IMR-90 (cell line): ENCODE results near the gene DAPK1.

Source experiments
- BHLHE40 ChIP-seq: fragments of 150-350 bp; IDR thresholded peaks from 2 replicates; pipeline ENCODE4 v1.6.1; 2016; ENCODE audit warnings: mild to moderate bottlenecking, low read depth, low read length
- CEBPB ChIP-seq: IDR thresholded peaks from 2 replicates; pipeline ENCODE4 v1.6.1; 2012; ENCODE audit warnings: low read depth, low read length, improper control_type of control experiment
- CHD1 ChIP-seq: IDR thresholded peaks from 2 replicates; pipeline ENCODE4 v1.6.1; 2012; ENCODE audit warnings: low read depth, low read length, improper control_type of control experiment
- MAFK ChIP-seq: IDR thresholded peaks from 2 replicates; pipeline ENCODE4 v1.6.1; 2012; ENCODE audit warnings: low read depth, low read length, improper control_type of control experiment
- MXI1 ChIP-seq: IDR thresholded peaks from 2 replicates; pipeline ENCODE4 v1.6.1; 2012; ENCODE audit warnings: low read depth, mild to moderate bottlenecking, low read length, moderate library complexity, borderline replicate concordance
- NFE2L2 ChIP-seq: fragments of 150-350 bp; IDR thresholded peaks from 2 replicates; pipeline ENCODE4 v1.6.1; 2016; ENCODE audit warnings: low read depth, mild to moderate bottlenecking, low read length
- POLR2A ChIP-seq: IDR thresholded peaks from 2 replicates; pipeline ENCODE4 v1.6.1; 2012; ENCODE audit warnings: mild to moderate bottlenecking, low read depth, low read length
- RAD21 ChIP-seq: IDR thresholded peaks from 2 replicates; pipeline ENCODE4 v1.6.1; 2012; ENCODE audit warnings: low read length, improper control_type of control experiment
- RFX5 ChIP-seq: IDR thresholded peaks from 2 replicates; pipeline ENCODE4 v1.8.0; 2012; ENCODE audit warnings: low read depth, mild to moderate bottlenecking, low read length, moderate library complexity
- SMC3 ChIP-seq: fragments of 150-350 bp; IDR thresholded peaks from 2 replicates; pipeline ENCODE4 v1.6.1; 2016; ENCODE audit warnings: low read depth, mild to moderate bottlenecking, antibody characterized with exemption, low read length, moderate library complexity
- TF ChIP-seq, protein P1 (sequence below): fragments of 150-350 bp; IDR thresholded peaks from 2 replicates; pipeline ENCODE4 v1.6.1; 2017; ENCODE audit warnings: mild to moderate bottlenecking, antibody characterized with exemption, low read length, low read depth
- TF ChIP-seq, protein P2 (sequence below): conservative IDR thresholded peaks from 2 replicates; pipeline ENCODE4 v1.5.1; 2012; ENCODE audit warnings: mild to moderate bottlenecking, low read depth, low read length, improper control_type of control experiment
- TF ChIP-seq, protein P3 (sequence below): fragments of 150-350 bp; IDR thresholded peaks from 2 replicates; pipeline ENCODE4 v1.6.1; 2016; ENCODE audit warnings: low read depth, mild to moderate bottlenecking, low read length, moderate library complexity, borderline replicate concordance

DNA sequence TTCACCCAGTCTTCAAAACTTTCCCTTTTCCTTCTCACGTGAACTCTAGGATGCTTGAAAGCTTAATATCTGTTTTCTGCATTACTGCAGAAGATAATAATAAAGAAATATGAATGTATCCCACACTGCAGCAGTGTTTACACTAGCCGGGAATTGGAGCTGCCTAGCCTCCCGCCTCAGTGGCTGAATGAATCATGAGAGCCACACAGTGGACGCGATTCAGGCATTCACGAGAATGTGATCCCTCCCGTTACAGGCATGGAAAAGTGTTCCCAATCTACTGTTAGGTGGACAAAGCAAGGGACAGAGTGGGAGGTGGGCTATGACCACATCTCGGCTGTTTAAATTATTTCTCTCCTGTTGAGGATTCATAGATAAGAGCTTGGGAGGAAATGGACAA is 158.8 kb downstream of the DAPK1 start:
- no peak for TF ChIP-seq POLR2A
- TF ChIP-seq, protein P1, sequence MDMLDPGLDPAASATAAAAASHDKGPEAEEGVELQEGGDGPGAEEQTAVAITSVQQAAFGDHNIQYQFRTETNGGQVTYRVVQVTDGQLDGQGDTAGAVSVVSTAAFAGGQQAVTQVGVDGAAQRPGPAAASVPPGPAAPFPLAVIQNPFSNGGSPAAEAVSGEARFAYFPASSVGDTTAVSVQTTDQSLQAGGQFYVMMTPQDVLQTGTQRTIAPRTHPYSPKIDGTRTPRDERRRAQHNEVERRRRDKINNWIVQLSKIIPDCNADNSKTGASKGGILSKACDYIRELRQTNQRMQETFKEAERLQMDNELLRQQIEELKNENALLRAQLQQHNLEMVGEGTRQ = no peak
- TF ChIP-seq, protein P2, sequence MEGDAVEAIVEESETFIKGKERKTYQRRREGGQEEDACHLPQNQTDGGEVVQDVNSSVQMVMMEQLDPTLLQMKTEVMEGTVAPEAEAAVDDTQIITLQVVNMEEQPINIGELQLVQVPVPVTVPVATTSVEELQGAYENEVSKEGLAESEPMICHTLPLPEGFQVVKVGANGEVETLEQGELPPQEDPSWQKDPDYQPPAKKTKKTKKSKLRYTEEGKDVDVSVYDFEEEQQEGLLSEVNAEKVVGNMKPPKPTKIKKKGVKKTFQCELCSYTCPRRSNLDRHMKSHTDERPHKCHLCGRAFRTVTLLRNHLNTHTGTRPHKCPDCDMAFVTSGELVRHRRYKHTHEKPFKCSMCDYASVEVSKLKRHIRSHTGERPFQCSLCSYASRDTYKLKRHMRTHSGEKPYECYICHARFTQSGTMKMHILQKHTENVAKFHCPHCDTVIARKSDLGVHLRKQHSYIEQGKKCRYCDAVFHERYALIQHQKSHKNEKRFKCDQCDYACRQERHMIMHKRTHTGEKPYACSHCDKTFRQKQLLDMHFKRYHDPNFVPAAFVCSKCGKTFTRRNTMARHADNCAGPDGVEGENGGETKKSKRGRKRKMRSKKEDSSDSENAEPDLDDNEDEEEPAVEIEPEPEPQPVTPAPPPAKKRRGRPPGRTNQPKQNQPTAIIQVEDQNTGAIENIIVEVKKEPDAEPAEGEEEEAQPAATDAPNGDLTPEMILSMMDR = peak; percentile 32; the same call in 1 of the 2 replicates
- no peak for TF ChIP-seq CHD1
- peak; percentile 46 for TF ChIP-seq RAD21
- TF ChIP-seq MXI1 = no peak
- TF ChIP-seq BHLHE40 = no peak
- TF ChIP-seq, protein P3, sequence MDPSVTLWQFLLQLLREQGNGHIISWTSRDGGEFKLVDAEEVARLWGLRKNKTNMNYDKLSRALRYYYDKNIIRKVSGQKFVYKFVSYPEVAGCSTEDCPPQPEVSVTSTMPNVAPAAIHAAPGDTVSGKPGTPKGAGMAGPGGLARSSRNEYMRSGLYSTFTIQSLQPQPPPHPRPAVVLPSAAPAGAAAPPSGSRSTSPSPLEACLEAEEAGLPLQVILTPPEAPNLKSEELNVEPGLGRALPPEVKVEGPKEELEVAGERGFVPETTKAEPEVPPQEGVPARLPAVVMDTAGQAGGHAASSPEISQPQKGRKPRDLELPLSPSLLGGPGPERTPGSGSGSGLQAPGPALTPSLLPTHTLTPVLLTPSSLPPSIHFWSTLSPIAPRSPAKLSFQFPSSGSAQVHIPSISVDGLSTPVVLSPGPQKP = no peak
- TF ChIP-seq MAFK = no peak
- no peak for TF ChIP-seq SMC3
- TF ChIP-seq CEBPB = no peak
- TF ChIP-seq NFE2L2 = no peak
- no peak for TF ChIP-seq RFX5
